Heart left ventricle (tissue), 16 donors: ENCODE measurements around the gene FGD3. TPM values are rescaled to one million over a fixed set of nuclear protein-coding genes. Genes with fewer than 3 reads are reported as not detected.
A peak's percentile ranks its signal among the peaks of the same experiment; 100 is the strongest.

ENCODE experiments used
- ATAC-seq, 4 donors: fragments of 200-7000 bp; cut with Tn5 transposase; one replicate each; pipeline ENCODE4 v1.9.1; 2020 to 2022; ENCODE audit warnings: moderate library complexity in 4 of 4, mild to moderate bottlenecking in 3 of 4, moderate number of reproducible peaks in 1 of 4
- DNase-seq, 5 donors: peaks; one replicate each; pipeline ENCODE4 v3.0.0-alpha.2; 2020
- H3K27ac ChIP-seq, 12 donors: fragments of 200-600 bp; sonication (generic) in 4 of 12; one replicate each; pipeline versions ENCODE4 v1.5.0 to v1.8.0; 2016 to 2022; ENCODE audit warnings: mild to moderate bottlenecking in 2 of 12
- H3K27me3 ChIP-seq, 9 donors: fragments of 200-600 bp; sonication (generic) in 2 of 9; one replicate each; pipeline versions ENCODE4 v1.5.1 to v1.8.0; 2016 to 2022; ENCODE audit warnings: mild to moderate bottlenecking in 3 of 9
- H3K36me3 ChIP-seq, 9 donors: fragments of 200-600 bp; sonication (generic) in 2 of 9; one replicate each; pipeline versions ENCODE4 v1.5.0 to v1.8.0; 2018 to 2022; ENCODE audit warnings: mild to moderate bottlenecking in 2 of 9
- H3K4me1 ChIP-seq, 12 donors: fragments of 200-600 bp; sonication (generic) in 4 of 12; one replicate each; pipeline versions ENCODE4 v1.5.0 to v1.8.0; 2016 to 2022; ENCODE audit warnings: mild to moderate bottlenecking in 3 of 12
- H3K4me3 ChIP-seq, 12 donors: fragments of 200-600 bp; sonication (generic) in 4 of 12; one replicate each; pipeline versions ENCODE4 v1.5.0 to v1.8.0; 2017 to 2022; ENCODE audit warnings: mild to moderate bottlenecking in 9 of 12, moderate library complexity in 4 of 12
- H3K9me3 ChIP-seq, 12 donors: fragments of 200-600 bp; sonication (generic) in 4 of 12; one replicate each; pipeline versions ENCODE4 v1.5.0 to v1.8.0; 2016 to 2022; ENCODE audit warnings: mild to moderate bottlenecking in 1 of 12
- CTCF ChIP-seq, 12 donors: fragments of 200-600 bp; sonication (generic) in 4 of 12; IDR thresholded peaks; one replicate each; pipeline versions ENCODE4 v1.5.0 to v1.8.0; 2018 to 2022; ENCODE audit warnings: antibody characterized with exemption in 12 of 12, mild to moderate bottlenecking in 5 of 12
- POLR2A ChIP-seq, 2 donors: fragments of 450-650 bp; IDR thresholded peaks; one replicate each; pipeline ENCODE4 v1.6.1; 2017; ENCODE audit warnings: antibody characterized with exemption in 2 of 2, mild to moderate bottlenecking in 2 of 2, moderate library complexity in 2 of 2
- WGBS, 4 donors: extraction: QIAGEN DNeasy Blood & Tissue Kit in 2 of 4; methylation state at CpG; one replicate each; pipeline versions ENCODE4 v1.1.5 to v1.1.7; 2013 to 2018; 5-methylcytosine and 5-hydroxymethylcytosine counted together
- intact Hi-C, 10 donors: fragments of 100-400 bp; cut with DNase I; formaldehyde crosslinking; loops; one replicate each; pipeline versions ENCODE4 v1.11.1 to v1.14.2; 2022
- polyA plus RNA-seq, 2 donors: library from polyadenylated mRNA; stranded (reverse); fragments of 200-250 nt; gene quantifications; one replicate each; pipeline ENCODE4 v1.2.3, GENCODE V29; 2013
- total RNA-seq, 9 donors: library from RNA; depleted of rRNA in 2 of 9; stranded (reverse); fragments of >200 nt in 2 of 9; fragmentation: NEBNext Ultra II Directional in 3 of 9; extraction: Animal tissue kit (Norgen Biotek cat#: 25700) in 3 of 9; gene quantifications; one replicate each; pipeline versions ENCODE4 v1.1.0 to v1.2.4, GENCODE V29; 2016 to 2023
- donor health status: ischemic (EF 13 %, LVEDD 7.1; RV severe dilation, severe dysfunction).
- donor health status: healthy with polysubstance abuse.
- donor health status: DM: no; HTN: yes; CAD: no.
- donor health status: DM: no; HTN: no; CAD: no.
- donor health status: ischemic (EF 25% LVEDD 6.9; RV normal size, moderate dysfunction).
- donor health status: ischemic (EF 25% LVEDD 5.7; RV mildly dilated, moderate dysfunction).
- donor health status: healthy.
- donor health status: DM: yes; HTN: yes; CAD: no.
- donor health status: ischemic (EF 35%, LVEDD 5.7; RV mildly dilated, moderate dysfunction).
- donor health status: nonischemic (EF 11% LVEDD 7.7; RV severe dilation, severe dysfunction).
- donor health status: DM: yes; HTN: yes; CAD: no.
- donor health status: PGD.
- donor health status: ischemic (EF 29% LVEDD 5.4; RV normal size, mild dysfunction).
- donor health status: nonischemic (EF 23%, LVEDD 6.1; RV moderate dilation, normal function).

FGD3 gene
- total and polyA plus RNA-seq, 11 donors: 1.2 to 11.2 (median 1.8) TPM

DNA sequence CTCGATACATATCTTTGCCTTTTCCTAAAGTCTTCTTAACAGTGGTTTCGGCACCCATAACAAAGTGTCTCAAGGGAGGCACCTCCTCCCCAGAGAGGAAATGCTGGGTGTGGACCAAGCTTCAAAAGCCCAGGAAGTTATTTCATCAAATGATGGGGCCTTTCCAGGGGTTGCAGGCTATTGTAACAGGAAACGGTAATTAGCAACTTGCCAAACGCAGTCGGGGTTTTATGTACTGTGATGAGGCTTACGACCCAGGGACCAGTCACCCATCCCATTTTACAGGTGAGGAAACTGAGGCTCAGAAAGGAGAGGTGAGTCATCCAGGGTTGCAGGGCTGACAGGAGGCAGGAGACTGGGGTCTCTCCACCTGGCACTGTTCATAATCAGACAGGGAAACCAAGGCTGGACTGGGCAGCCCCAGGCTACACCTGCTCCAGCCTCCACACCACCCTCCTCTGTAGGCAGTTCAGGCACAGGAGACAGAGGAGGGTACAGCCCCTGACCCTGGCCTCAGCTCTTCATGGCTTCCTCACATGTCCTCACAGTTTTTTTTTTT is 81.2 kb downstream of the FGD3 start:
- Histone ChIP-seq H3K4me3 (peak overlapping the region in 1 of 12 donors; percentile 31), H3K27ac (peak overlapping the region in 1 of 12 donors; percentile 74), H3K4me1 (peaks cover 0 to 55% (median 0%) of the 10 kb centered on the region in 12 donors), H3K36me3 (peaks cover 0 to 19% (median 0%) of the 10 kb centered on the region in 9 donors), H3K9me3 (no peaks in the 10 kb centered on the region), H3K27me3 (no peaks in the 10 kb centered on the region)
- no peak for TF ChIP-seq POLR2A (IDR thresholded peaks at IDR 0.05)
- no peak for TF ChIP-seq CTCF (IDR thresholded peaks at IDR 0.05)
- WGBS, 4 donors: 47 to 51% (median 47%) methylated on average over 6 of the region's 6 CpGs
- ATAC-seq (peak in 2 of 4 donors; percentile 35 to 44), DNase-seq (no peak)
- intact Hi-C loops: no loop called here

DNA sequence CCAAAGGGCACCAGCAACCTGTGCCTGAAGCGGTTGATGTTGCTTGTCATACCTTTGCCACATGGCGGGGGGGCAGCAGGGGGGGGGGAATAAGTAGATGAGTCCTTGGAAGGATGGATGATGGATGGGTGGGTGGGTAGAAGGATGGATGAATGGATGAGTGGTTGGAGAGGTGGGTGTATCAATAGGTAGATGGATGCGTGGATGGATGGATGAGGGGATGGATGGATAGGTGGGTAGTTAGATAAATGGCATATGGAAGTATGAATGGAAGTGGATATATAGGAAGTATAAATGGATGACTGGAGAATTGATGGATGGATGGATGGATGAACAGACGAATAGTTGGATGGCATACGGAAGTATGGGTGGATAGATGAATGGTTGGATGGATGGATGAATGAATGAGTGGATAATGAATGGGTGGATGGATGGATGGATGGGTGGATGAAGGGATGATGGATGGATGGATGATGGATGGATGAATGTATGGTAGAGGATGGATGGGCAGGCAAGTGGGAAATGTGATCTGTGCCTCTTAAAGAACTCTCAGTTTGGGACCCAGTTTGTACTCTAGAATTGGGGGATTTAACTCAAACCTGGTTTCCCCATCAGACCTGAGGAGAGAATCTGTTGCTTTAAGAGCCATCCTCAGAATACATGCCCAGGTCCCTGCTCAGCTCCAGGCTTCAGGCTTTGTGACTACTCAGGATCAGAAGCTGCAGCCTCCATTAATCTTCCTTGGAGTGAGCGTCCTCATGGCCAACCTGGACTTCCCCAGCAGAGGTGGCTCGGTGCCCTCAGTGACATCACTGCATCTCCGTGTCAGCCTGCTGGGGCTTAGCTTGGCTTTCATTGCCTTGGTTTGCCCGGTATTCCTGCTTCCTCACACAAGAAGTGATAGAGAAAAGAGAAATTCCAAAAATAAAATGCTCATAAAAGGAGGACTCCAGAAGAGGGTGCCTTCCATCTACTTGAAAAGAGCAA is 83.6 kb downstream of the FGD3 start:
- DNase-seq (no peak), ATAC-seq (no peak)
- H3K27me3 ChIP-seq: no peaks in the 10 kb centered on the region
- peaks cover 0 to 55% (median 0%) of the 10 kb centered on the region in 12 donors for H3K4me1 ChIP-seq
- TF ChIP-seq CTCF (IDR thresholded peaks at IDR 0.05): no peak
- TF ChIP-seq POLR2A (IDR thresholded peaks at IDR 0.05): no peak
- H3K9me3 ChIP-seq: no peaks in the 10 kb centered on the region
- 79 to 86% (median 85%) methylated on average over 9 of the region's 9 CpGs for WGBS, 4 donors
- intact Hi-C loops: no loop called here
- no peak overlapping the region for H3K27ac ChIP-seq
- peaks cover 0 to 33% (median 0%) of the 10 kb centered on the region in 9 donors for H3K36me3 ChIP-seq
- no peak overlapping the region for H3K4me3 ChIP-seq

DNA sequence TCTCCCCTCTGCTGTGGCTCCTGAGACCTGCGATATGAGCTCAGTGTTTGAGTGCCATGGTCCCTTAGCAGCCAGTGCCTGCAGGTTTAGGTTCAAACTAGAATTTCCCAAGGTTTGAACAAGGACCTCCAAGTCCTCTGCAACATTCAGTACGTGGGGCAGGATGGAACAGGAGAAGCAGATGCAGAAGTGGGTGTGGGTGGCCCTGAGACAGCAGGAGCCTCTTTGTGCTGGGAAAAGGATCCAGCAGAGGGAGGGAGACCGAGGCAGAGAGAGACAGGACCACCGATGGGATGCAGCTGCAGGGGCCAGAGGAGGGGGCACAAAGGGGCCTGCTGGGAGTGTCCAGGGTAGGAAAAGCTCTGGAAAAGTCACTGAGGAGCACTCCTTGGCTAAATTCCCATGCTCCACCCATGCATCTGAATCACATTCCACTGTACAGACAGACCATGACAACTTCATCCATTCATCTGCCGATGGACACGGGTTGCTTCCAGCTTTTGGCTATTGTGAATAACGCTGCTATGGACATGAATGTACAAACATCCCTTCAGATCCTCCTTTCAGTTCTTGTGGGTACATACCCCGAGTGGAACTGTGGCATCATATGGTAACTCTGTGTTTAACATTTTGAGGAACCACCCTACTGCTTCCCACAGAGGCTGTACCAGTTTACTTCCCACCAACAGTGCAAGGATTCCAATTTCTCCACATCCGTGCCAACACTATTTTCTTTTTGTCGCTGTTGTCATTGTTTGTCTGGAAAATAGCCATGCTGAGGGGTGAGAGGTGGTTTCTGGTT is 84.5 kb downstream of the FGD3 start:
- Histone ChIP-seq H3K4me1 (peaks cover 0 to 50% (median 0%) of the 10 kb centered on the region in 12 donors), H3K36me3 (peaks cover 0 to 36% (median 0%) of the 10 kb centered on the region in 9 donors), H3K4me3 (no peak overlapping the region), H3K27me3 (no peaks in the 10 kb centered on the region), H3K27ac (no peak overlapping the region), H3K9me3 (no peaks in the 10 kb centered on the region)
- 66 to 74% (median 68%) methylated on average over 10 of the region's 10 CpGs for WGBS, 4 donors
- DNase-seq (no peak), ATAC-seq (peak in 3 of 4 donors; percentile 18 to 36 (median 31))
- TF ChIP-seq POLR2A (IDR thresholded peaks at IDR 0.05) (no peak), CTCF (IDR thresholded peaks at IDR 0.05) (no peak)
- intact Hi-C loops: no loop called here
